ENCODE data around the gene BICDL2.

GRCh38 chr16:2986623-2987188 lies 50.0 kb downstream of the BICDL2 start:
- no peak for TF ChIP-seq CREB5 (CRISPR knock-in tag; IDR thresholded peaks at IDR 0.05; ENCODE audit: low read depth)
- no peak for TF ChIP-seq ZFP3 (CRISPR knock-in tag; IDR thresholded peaks at IDR 0.05)
- no peak for TF ChIP-seq PPARA (CRISPR knock-in tag; IDR thresholded peaks at IDR 0.05; ENCODE audit: borderline replicate concordance)
- TF ChIP-seq ARNTL (CRISPR knock-in tag; IDR thresholded peaks at IDR 0.05; ENCODE audit: borderline replicate concordance, low read depth), result no peak
- TF ChIP-seq ZFP30 (CRISPR knock-in tag; IDR thresholded peaks at IDR 0.05), result no peak
- no peak for TF ChIP-seq TOX (CRISPR knock-in tag; IDR thresholded peaks at IDR 0.05; ENCODE audit: borderline replicate concordance)
- TF ChIP-seq ISL1 (CRISPR knock-in tag; IDR thresholded peaks at IDR 0.05), result no peak
- TF ChIP-seq BACH2 (CRISPR knock-in tag; IDR thresholded peaks at IDR 0.05; ENCODE audit: borderline replicate concordance), result no peak
- no peak for TF ChIP-seq POU6F1 (CRISPR knock-in tag; IDR thresholded peaks at IDR 0.05; ENCODE audit: borderline replicate concordance, low read depth)
- TF ChIP-seq TCF4 (CRISPR knock-in tag; IDR thresholded peaks at IDR 0.05; ENCODE audit: borderline replicate concordance), result no peak
- no peak for TF ChIP-seq ZC3H10 (CRISPR knock-in tag; IDR thresholded peaks at IDR 0.05)
- TF ChIP-seq OSR1 (CRISPR knock-in tag; IDR thresholded peaks at IDR 0.05), result no peak
- no peak for TF ChIP-seq PATZ1 (CRISPR knock-in tag; IDR thresholded peaks at IDR 0.05; ENCODE audit: borderline replicate concordance)

All from SK-N-SH treated with all-trans-retinoic acid at 6 μM for 48 hours (cell line).